A549 (cell line): ENCODE results near the gene COL4A6. TPM values are rescaled to one million over a fixed set of nuclear protein-coding genes. Genes with fewer than 3 reads are reported as not detected.

Experiments used
- ATAC-seq, 2 experiments: fragments of 200-7000 bp in 1 of 2; fragments of >200 bp in 1 of 2; cut with Nextera tagmentation in 1 of 2; cut with Tn5 transposase in 1 of 2; 3 replicates each; pipeline versions ENCODE4 v1.8.0 to v1.9.1; 2018 to 2020; ENCODE audit warnings: mild to moderate bottlenecking in 1 of 2, moderate library complexity in 1 of 2
- CTCF ChIA-PET: fragments of 300-600 bp; sonication (Branson Sonifier 250); formaldehyde crosslinking; extraction: SDS; loops from one replicate; lab custom pipeline; 2021; ENCODE audit warnings: antibody characterized with exemption, inconsistent platforms; lab: Yijun Ruan, JAX
- POLR2A ChIA-PET: fragments of 350-600 bp; formaldehyde crosslinking; extraction: SDS; loops from one replicate; lab custom pipeline; 2021; ENCODE audit warnings: antibody characterized with exemption, inconsistent platforms; lab: Yijun Ruan, JAX
- DNase-seq, 2 experiments: peaks; one replicate each; pipeline versions ENCODE4 v3.0.0 to v3.0.0-alpha.2; 2011 to 2016; ENCODE audit warnings: low read depth in 1 of 2, low spot score in 1 of 2
- FAIRE-seq: peaks from 2 replicates; lab custom pipeline; 2011; peaks lifted over from hg19 to GRCh38; lab: Jason Lieb, UNC
- H3K27ac ChIP-seq, 2 experiments: fragments of >200 bp; sonication (Bioruptor Twin); formaldehyde crosslinking; 3 replicates each; pipeline ENCODE4 v1.5.1; 2016 to 2017
- H3K4me1 ChIP-seq: fragments of >200 bp; sonication (Bioruptor Twin); formaldehyde crosslinking; 3 replicates; pipeline ENCODE4 v1.6.1; 2016
- H3K4me2 ChIP-seq: fragments of >200 bp; sonication (Bioruptor Twin); formaldehyde crosslinking; 3 replicates; pipeline ENCODE4 v1.6.1; 2016
- H3K4me3 ChIP-seq: fragments of >200 bp; sonication (Bioruptor Twin); formaldehyde crosslinking; 3 replicates; pipeline ENCODE4 v1.5.1; 2016
- H3K9me3 ChIP-seq: fragments of >200 bp; sonication (Bioruptor Twin); formaldehyde crosslinking; 3 replicates; pipeline ENCODE4 v1.6.1; 2016
- BCL3 ChIP-seq: fragments of >200 bp; sonication (Bioruptor Twin); formaldehyde crosslinking; IDR thresholded peaks from 3 replicates; pipeline ENCODE4 v1.6.1; 2016
- BHLHE40 ChIP-seq: IDR thresholded peaks from 2 replicates; pipeline ENCODE4 v1.6.1; 2012; ENCODE audit warnings: low read depth, low read length, inconsistent platforms
- CEBPB ChIP-seq, 2 experiments: fragments of >200 bp in 1 of 2; sonication (Bioruptor Twin) in 1 of 2; formaldehyde crosslinking in 1 of 2; IDR thresholded peaks; 2 replicates each; pipeline ENCODE4 v1.6.1; 2012 to 2016
- EHF ChIP-seq: fragments of 250-450 bp; sonication (Bioruptor Pico); IDR thresholded peaks from 2 replicates; pipeline ENCODE4 v1.5.0; 2020; ENCODE audit warnings: mild to moderate bottlenecking
- EHMT2 ChIP-seq: fragments of 200-600 bp; sonication (generic); IDR thresholded peaks from 2 replicates; pipeline ENCODE4 v1.6.1; 2016; ENCODE audit warnings: antibody characterized with exemption, low read depth, mild to moderate bottlenecking, moderate library complexity
- ELK1 ChIP-seq: fragments of 150-350 bp; IDR thresholded peaks from 2 replicates; pipeline ENCODE4 v1.6.1; 2014; ENCODE audit warnings: low read depth, mild to moderate bottlenecking, low read length
- EP300 ChIP-seq, 2 experiments: fragments of >200 bp; sonication (Bioruptor Twin); formaldehyde crosslinking; IDR thresholded peaks; 2 replicates in 1 of 2; 3 replicates in 1 of 2; pipeline ENCODE4 v1.6.1; 2016 to 2017
- FOSB ChIP-seq: fragments of 250-450 bp; sonication (Bioruptor Pico); IDR thresholded peaks from 2 replicates; pipeline ENCODE4 v1.5.0; 2020; ENCODE audit warnings: mild to moderate bottlenecking, moderate library complexity
- FOSL2 ChIP-seq, 2 experiments: fragments of 450-650 bp in 1 of 2; fragments of >200 bp in 1 of 2; sonication (Bioruptor Twin) in 1 of 2; formaldehyde crosslinking; IDR thresholded peaks; 2 replicates each; pipeline versions ENCODE4 v1.5.0 to v1.6.1; 2016 to 2020; ENCODE audit warnings: mild to moderate bottlenecking in 1 of 2, moderate library complexity in 1 of 2
- GATA3 ChIP-seq: IDR thresholded peaks from 2 replicates; pipeline ENCODE4 v1.6.1; 2012; ENCODE audit warnings: borderline replicate concordance
- HDAC2 ChIP-seq: fragments of 200-600 bp; sonication (generic); IDR thresholded peaks from 2 replicates; pipeline ENCODE4 v1.6.1; 2016
- HEYL ChIP-seq: fragments of 250-450 bp; sonication (Bioruptor Pico); IDR thresholded peaks from 2 replicates; pipeline ENCODE4 v1.8.0; 2021; ENCODE audit warnings: mild to moderate bottlenecking, moderate library complexity
- JUN ChIP-seq, 2 experiments: fragments of >200 bp; sonication (Bioruptor Twin); formaldehyde crosslinking; IDR thresholded peaks; 2 replicates in 1 of 2; 3 replicates in 1 of 2; pipeline ENCODE4 v1.6.1; 2016 to 2017
- JUNB ChIP-seq: fragments of >200 bp; sonication (Bioruptor Twin); formaldehyde crosslinking; IDR thresholded peaks from 2 replicates; pipeline ENCODE4 v1.6.1; 2016
- KDM5A ChIP-seq: fragments of 200-600 bp; sonication (generic); IDR thresholded peaks from 2 replicates; pipeline ENCODE4 v1.6.1; 2016; ENCODE audit warnings: antibody characterized with exemption, mild to moderate bottlenecking
- MAFK ChIP-seq: fragments of 450-650 bp; IDR thresholded peaks from 2 replicates; pipeline ENCODE4 v1.6.1; 2014; ENCODE audit not compliant: partially characterized antibody
- MAX ChIP-seq: IDR thresholded peaks from 2 replicates; pipeline ENCODE4 v1.6.1; 2012
- NR3C1 ChIP-seq: fragments of >200 bp; sonication (Bioruptor Twin); formaldehyde crosslinking; IDR thresholded peaks from 3 replicates; pipeline ENCODE4 v1.6.1; 2017
- PHF8 ChIP-seq: fragments of 200-600 bp; sonication (generic); IDR thresholded peaks from 2 replicates; pipeline ENCODE4 v1.6.1; 2016; ENCODE audit warnings: low read depth, mild to moderate bottlenecking, antibody characterized with exemption, moderate library complexity, borderline replicate concordance
- RARB ChIP-seq: fragments of 250-450 bp; sonication (Bioruptor Pico); IDR thresholded peaks from 2 replicates; pipeline ENCODE4 v1.8.0; 2021; ENCODE audit warnings: mild to moderate bottlenecking, moderate library complexity
- SREBF2 ChIP-seq: fragments of 450-650 bp; IDR thresholded peaks from 2 replicates; pipeline ENCODE4 v1.6.1; 2014; ENCODE audit warnings: mild to moderate bottlenecking, moderate library complexity
- ZC3H11A ChIP-seq: fragments of 450-650 bp; IDR thresholded peaks from 2 replicates; pipeline ENCODE4 v1.6.1; 2014; ENCODE audit warnings: antibody characterized with exemption, mild to moderate bottlenecking
- ZFP36 ChIP-seq: fragments of 450-650 bp; IDR thresholded peaks from 2 replicates; pipeline ENCODE4 v1.6.1; 2014; ENCODE audit warnings: borderline replicate concordance; ENCODE audit not compliant: partially characterized antibody
- WGBS: methylation state at CpG from one replicate; pipeline ENCODE4 v1.1.6; 2017; ENCODE audit errors: missing lambda C conversion rate; 5-methylcytosine and 5-hydroxymethylcytosine counted together
- polyA plus RNA-seq, 4 experiments: library from polyadenylated mRNA; depleted of rRNA in 3 of 4; stranded (reverse); fragments of >200 nt; fragmentation: RNase III in 1 of 4; extraction: RNeasy Plus Mini Kit Qiagen cat#74134 plus additional on column Dnase treatment in 1 of 4; gene quantifications; 2 replicates in 3 of 4; 3 replicates in 1 of 4; pipeline ENCODE4 v1.2.3, GENCODE V29; 2011 to 2017

Gene COL4A6
- polyA plus RNA-seq, 2 of the 4 experiments (the other 2 are of a cell fraction): 13.0 to 19.8 TPM

DNA sequence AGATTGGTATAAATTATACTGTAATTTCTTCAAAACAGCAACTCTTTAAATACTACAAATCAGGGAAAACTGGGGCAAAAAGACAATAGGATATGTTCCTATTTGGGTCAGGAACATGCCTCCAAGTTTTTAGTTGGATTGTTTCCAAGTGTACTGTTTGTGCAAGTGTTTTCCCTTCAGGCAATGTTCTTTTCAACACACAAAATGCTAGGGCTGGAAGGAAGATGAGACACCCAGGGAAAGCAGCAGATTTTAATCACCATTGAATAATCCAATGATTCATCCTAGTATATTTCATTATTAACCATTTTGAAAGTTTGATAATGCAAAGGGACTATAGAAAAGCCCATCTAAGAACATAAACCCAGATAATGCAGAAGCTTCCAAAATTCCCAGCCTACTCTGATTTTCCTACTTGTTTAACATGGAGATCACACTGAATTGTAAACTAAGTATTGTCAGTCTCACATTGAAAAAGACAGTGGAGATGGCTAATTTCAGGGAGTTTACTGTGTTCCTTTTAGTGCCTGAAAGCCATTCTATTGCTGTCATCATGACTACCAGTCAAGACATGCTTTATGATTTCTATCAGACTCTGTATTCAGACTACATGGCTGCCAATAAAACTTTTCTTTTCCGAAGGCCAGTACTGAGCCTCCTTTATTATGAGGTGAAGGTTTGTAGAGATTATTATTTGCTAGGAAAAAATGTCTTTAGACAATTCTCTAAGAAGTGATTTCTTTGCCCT lies 38.6 kb downstream of the COL4A6 start (continued):
- TF ChIP-seq FOSB (no peak), JUN (IDR thresholded peaks at IDR 0.05) (no peak), BHLHE40 (no peak), HEYL (CRISPR knock-in tag) (no peak), EHMT2 (no peak), PHF8 (no peak), ELK1 (no peak), ZFP36 (no peak), RARB (CRISPR knock-in tag) (no peak)
- TF ChIP-seq, all 56 proteins: peak for 5

- H3K4me2 ChIP-seq: peak overlapping the region; percentile 74
- peak; percentile 96 for FAIRE-seq
- peak overlapping the region; percentile 15; the same call in 1 of the 3 replicates for H3K4me3 ChIP-seq
- no peaks in the 10 kb centered on the region for H3K9me3 ChIP-seq
- POLR2A ChIA-PET: interaction anchor here (1.0 kb wide), 1 partner anchor 42 kb away, joined by 4 read pairs; the partner anchor contains the start of gene COL4A5
- peak in 1 of 2 experiments; percentile 55; a peak in 3 of 6 replicates for ATAC-seq
- H3K4me1 ChIP-seq: peaks cover 74% of the 10 kb centered on the region
- TF ChIP-seq CEBPB (IDR thresholded peaks at IDR 0.05): peak; percentile 16 to 74; a peak in 1 of 4 replicates
- TF ChIP-seq EP300 (IDR thresholded peaks at IDR 0.05): peak in 1 of 2 experiments; percentile 47; a peak in 2 of 5 replicates
- TF ChIP-seq GATA3: peak; percentile 87; the same call in 1 of the 2 replicates
- peak; percentile 89 for TF ChIP-seq JUNB
- peak; percentile 79 for TF ChIP-seq FOSL2 (IDR thresholded peaks at IDR 0.05)
- TF ChIP-seq FOSL2 (CRISPR knock-in tag; IDR thresholded peaks at IDR 0.05): peak; percentile 82
- TF ChIP-seq KDM5A: no peak
- no peak for TF ChIP-seq EHF
- TF ChIP-seq JUN (IDR thresholded peaks at IDR 0.05): peak; percentile 33 to 50; a peak in 1 of 5 replicates
- no peak for TF ChIP-seq HDAC2
- peak; percentile 61 for TF ChIP-seq MAFK
- peak; percentile 33; the same call in 1 of the 2 replicates for TF ChIP-seq MAX
- DNase-seq: peak in 1 of 2 experiments; percentile 32
- peak overlapping the region; percentile 84 to 90 for H3K27ac ChIP-seq
- WGBS: 4% methylated on average over 6 of the region's 6 CpGs
- CTCF ChIA-PET: no interaction called here
Observed at GRCh38 chrX:108397627-108398391, 40.4 kb downstream of the COL4A6 start.

DNA sequence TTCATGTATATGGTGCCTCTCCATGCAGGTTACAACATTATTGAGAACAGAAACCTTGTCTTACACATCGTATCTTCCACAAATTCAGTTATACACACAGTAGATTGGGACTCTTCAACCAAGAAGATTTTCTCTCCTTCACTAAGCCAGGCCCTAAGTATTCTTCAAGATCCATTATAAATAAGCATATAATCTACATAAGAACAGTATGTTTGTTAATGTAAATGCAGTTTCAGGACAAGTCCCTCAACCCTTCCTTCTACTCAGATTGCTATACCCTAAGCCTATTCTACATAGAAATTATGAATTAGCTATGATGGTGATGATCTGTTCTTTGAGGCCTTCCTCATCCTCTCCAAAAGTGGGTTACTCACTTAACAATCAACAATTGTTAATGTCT lies 41.2 kb downstream of the COL4A6 start:
- ChIA-PET CTCF (no interaction called here), POLR2A (no interaction called here)
- H3K4me1 ChIP-seq: peaks cover 68% of the 10 kb centered on the region
- DNase-seq (no peak), ATAC-seq (no peak), FAIRE-seq (peak; percentile 96)
- H3K4me2 ChIP-seq: peak overlapping the region; percentile 74
- H3K27ac ChIP-seq: peak overlapping the region; percentile 84 to 90
- 79% methylated on average over 1 of the region's 1 CpG for WGBS
- no peaks in the 10 kb centered on the region for H3K9me3 ChIP-seq
- TF ChIP-seq ZC3H11A: no peak
- no peak for TF ChIP-seq HEYL (CRISPR knock-in tag)
- TF ChIP-seq SREBF2: no peak
- no peak for TF ChIP-seq BCL3
- no peak for TF ChIP-seq NR3C1
- H3K4me3 ChIP-seq: no peak overlapping the region
